GM12891 (cell line): ENCODE data around the gene THBD.

ENCODE experiments used
- POLR2A ChIP-seq: IDR thresholded peaks from 2 replicates; pipeline ENCODE4 v1.6.1; 2011; ENCODE audit warnings: low read depth, low read length, control low read depth
- POLR2AphosphoS5 ChIP-seq: IDR thresholded peaks from 2 replicates; pipeline ENCODE4 v1.6.1; 2011; ENCODE audit warnings: low read depth, low read length, control low read depth
- POU2F2 ChIP-seq: IDR thresholded peaks from 2 replicates; pipeline ENCODE4 v1.6.1; 2011; ENCODE audit warnings: low read depth, mild to moderate bottlenecking, control low read depth, low read length, moderate library complexity
- SPI1 ChIP-seq: IDR thresholded peaks from 2 replicates; pipeline ENCODE4 v1.6.1; 2011; ENCODE audit warnings: low read depth, low read length, control low read depth
- TAF1 ChIP-seq: IDR thresholded peaks from 2 replicates; pipeline ENCODE4 v1.6.1; 2011; ENCODE audit warnings: low read depth, low read length, control low read depth

DNA sequence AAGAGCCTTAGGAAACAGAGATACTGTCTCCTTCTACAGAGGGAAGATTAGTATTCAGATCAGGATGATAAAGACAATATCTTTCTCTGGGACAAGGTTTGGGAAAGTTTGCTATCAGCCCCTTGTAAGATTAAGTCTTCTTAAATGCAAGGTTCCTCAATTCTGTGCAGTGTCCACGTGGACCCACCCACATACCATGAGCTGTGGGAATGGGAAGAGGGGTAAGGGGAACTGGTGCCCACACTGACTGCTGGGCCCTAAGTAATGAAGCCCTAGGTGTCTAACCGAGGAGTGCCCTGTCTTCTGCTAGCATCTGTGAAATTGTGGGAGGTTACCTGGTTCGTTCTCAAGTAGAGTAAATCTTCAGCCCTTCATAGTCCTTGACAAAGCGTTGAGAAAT is 20.1 kb downstream of the THBD start:
- TF ChIP-seq POLR2AphosphoS5 (no peak), POLR2A (no peak), TAF1 (no peak), POU2F2 (no peak), SPI1 (no peak)
